GM04504 (cell line): ENCODE data around the gene HMG20B.
"Not testable (repeated sequence)": the region's sequence is repeated elsewhere in the genome, so short reads cannot be mapped to it uniquely, and the experiment has no call there.

ENCODE experiments used
- DNase-seq: peaks from one replicate; pipeline ENCODE4 v3.0.0-alpha.2; 2012; ENCODE audit warnings: low read depth

HMG20B gene

GRCh38 chr19:3556978-3557460 is 15.7 kb upstream of the HMG20B start:
- DNase-seq = no peak

- peak; percentile 83 for DNase-seq
Measured at GRCh38 chr19:3557461-3558248, 15.1 kb upstream of the HMG20B start, which contains the start of gene MFSD12. TSS of gene MFSD12 (minus strand) at chr19:3557586. CDS start at chr19:3557403, 183 bp downstream.

GRCh38 chr19:3563709-3564524 is 8.8 kb upstream of the HMG20B start:
- no peak for DNase-seq

GRCh38 chr19:3565139-3565538 is 7.6 kb upstream of the HMG20B start:
- no peak for DNase-seq

- DNase-seq = not testable (repeated sequence)
Measured at GRCh38 chr19:3570042-3570441, 2.7 kb upstream of the HMG20B start.

- DNase-seq = no peak
Measured at GRCh38 chr19:3570606-3571011, 2.1 kb upstream of the HMG20B start.

GRCh38 chr19:3572132-3572854 is 451 bp upstream of the HMG20B start:
- DNase-seq = peak; percentile 99

- DNase-seq = no peak
Measured at GRCh38 chr19:3573162-3573857, 566 bp downstream of the HMG20B start.

GRCh38 chr19:3573858-3574637 is 1.3 kb downstream of the HMG20B start:
- peak; percentile 78 for DNase-seq

- no peak for DNase-seq
Measured at GRCh38 chr19:3575260-3575741, 2.6 kb downstream of the HMG20B start.

GRCh38 chr19:3575949-3576673 is 3.4 kb downstream of the HMG20B start:
- DNase-seq = no peak

- no peak for DNase-seq
Measured at GRCh38 chr19:3576696-3577443, 4.1 kb downstream of the HMG20B start.

GRCh38 chr19:3577723-3578344 is 5.1 kb downstream of the HMG20B start:
- no peak for DNase-seq

GRCh38 chr19:3578390-3578789 is 5.6 kb downstream of the HMG20B start:
- no peak for DNase-seq

- DNase-seq = peak; percentile 91
Measured at GRCh38 chr19:3580156-3580934, 7.6 kb downstream of the HMG20B start.

- not testable (repeated sequence) for DNase-seq
Measured at GRCh38 chr19:3581792-3582191, 9.0 kb downstream of the HMG20B start.

- DNase-seq = not testable (repeated sequence)
Measured at GRCh38 chr19:3584036-3584802, 11.5 kb downstream of the HMG20B start.
